ENCODE measurements around the gene LRRC8D. TPM values are rescaled to one million over a fixed set of nuclear protein-coding genes. Genes with fewer than 3 reads are reported as not detected.
A peak's percentile ranks its signal among the peaks of the same experiment; 100 is the strongest.

The LRRC8D gene
- total and polyA plus RNA-seq, 2 experiments from 2014 or later: 30.1 to 30.7 TPM

DNA sequence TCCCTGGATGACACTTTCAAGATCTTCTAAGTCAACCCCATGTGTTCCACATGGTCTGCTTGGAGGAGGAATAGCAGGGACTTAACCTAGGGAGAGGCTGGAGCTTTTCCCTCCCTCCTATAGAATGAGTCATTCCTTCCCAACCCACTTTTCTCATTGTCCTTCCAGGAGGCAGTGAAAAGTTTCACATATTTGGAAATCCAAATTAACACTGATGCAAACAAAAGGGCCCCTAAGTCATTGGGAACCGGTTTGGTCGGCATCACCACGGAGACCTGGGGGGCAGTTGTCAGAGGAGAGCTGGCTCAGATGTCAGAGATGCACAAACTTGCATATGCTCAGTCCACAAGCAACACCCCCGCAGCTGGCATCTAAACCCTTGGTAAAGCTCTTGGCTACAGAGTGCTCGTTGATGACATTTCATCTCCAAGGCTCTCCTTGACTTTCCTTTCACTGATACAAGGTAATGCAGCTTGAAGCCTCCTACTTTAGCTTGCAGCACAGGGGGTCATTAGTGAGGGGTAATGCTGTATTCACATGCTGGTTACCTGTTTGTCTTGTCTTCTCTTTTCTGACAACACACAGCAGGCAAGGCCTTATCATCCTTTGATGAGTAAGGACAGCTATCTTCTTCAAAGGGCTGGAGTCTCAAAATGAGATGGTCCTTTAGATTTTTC lies 12.3 kb upstream of the LRRC8D start:
- in situ Hi-C loops (cut with MboI): loop anchor here (5.0 kb wide), 1 partner anchor 179 kb away; no protein-coding TSS in a partner anchor
- peak overlapping the region; percentile 8; the same call in 1 of the 2 replicates for H3K27ac ChIP-seq
- DNase-seq: peak; percentile 76
- no peak for TF ChIP-seq EZH2 (IDR thresholded peaks at IDR 0.05; ENCODE audit: insufficient read depth, poor library complexity, severe bottlenecking)
- no peak for TF ChIP-seq EZH2phosphoT487 (IDR thresholded peaks at IDR 0.05; ENCODE audit: insufficient read depth, low read depth)
- H3K79me2 ChIP-seq (ENCODE audit: insufficient read depth): no peaks in the 10 kb centered on the region
- H3K9ac ChIP-seq: no peak overlapping the region
- no peaks in the 10 kb centered on the region for H3K9me3 ChIP-seq (ENCODE audit: low read depth)
- H3K4me3 ChIP-seq: no peak overlapping the region
- peak overlapping the region; percentile 47 for H3K4me2 ChIP-seq (ENCODE audit: unreplicated experiment)
- H4K20me1 ChIP-seq (ENCODE audit: insufficient read depth): no peaks in the 10 kb centered on the region
- no peaks in the 10 kb centered on the region for H3K9me2 ChIP-seq (ENCODE audit: insufficient read depth)
- 17 to 25% methylated on average over 5 of the region's 5 CpGs for WGBS, 2 experiments (ENCODE audit: low coverage in 1 of 2, low lambda C conversion rate in 2 of 2, missing lambda C conversion rate in 2 of 2)
- peaks cover 16% of the 10 kb centered on the region for H3F3A ChIP-seq (ENCODE audit: insufficient read depth)
- H3K4me1 ChIP-seq (ENCODE audit: insufficient read depth): peaks cover 41% of the 10 kb centered on the region
- no peak overlapping the region for H2AFZ ChIP-seq
- H3K27me3 ChIP-seq (replicated peaks; ENCODE audit: insufficient read depth): no peaks in the 10 kb centered on the region
- no peaks in the 10 kb centered on the region for H3K36me3 ChIP-seq (ENCODE audit: low read depth)

- Histone ChIP-seq H2AFZ (no peak overlapping the region), H3K9me3 (ENCODE audit: low read depth) (no peaks in the 10 kb centered on the region), H3K36me3 (ENCODE audit: low read depth) (no peaks in the 10 kb centered on the region), H4K20me1 (ENCODE audit: insufficient read depth) (no peaks in the 10 kb centered on the region), H3F3A (ENCODE audit: insufficient read depth) (peaks cover 16% of the 10 kb centered on the region), H3K4me1 (ENCODE audit: insufficient read depth) (peaks cover 41% of the 10 kb centered on the region), H3K4me2 (ENCODE audit: unreplicated experiment) (peak overlapping the region; percentile 47), H3K9ac (no peak overlapping the region), H3K27ac (peak overlapping the region; percentile 8; the same call in 1 of the 2 replicates), H3K4me3 (no peak overlapping the region), H3K9me2 (ENCODE audit: insufficient read depth) (no peaks in the 10 kb centered on the region), H3K79me2 (ENCODE audit: insufficient read depth) (no peaks in the 10 kb centered on the region), H3K27me3 (replicated peaks; ENCODE audit: insufficient read depth) (no peaks in the 10 kb centered on the region)
- TF ChIP-seq EZH2 (IDR thresholded peaks at IDR 0.05; ENCODE audit: insufficient read depth, poor library complexity, severe bottlenecking) (no peak), EZH2phosphoT487 (IDR thresholded peaks at IDR 0.05; ENCODE audit: insufficient read depth, low read depth) (no peak)
- DNase-seq: peak; percentile 68
- 58 to 61% methylated on average over 3 of the region's 3 CpGs for WGBS, 2 experiments (ENCODE audit: low coverage in 1 of 2, low lambda C conversion rate in 2 of 2, missing lambda C conversion rate in 2 of 2)
- in situ Hi-C loops (cut with MboI): loop anchor here (5.0 kb wide), 1 partner anchor 178 kb away; no protein-coding TSS in a partner anchor
Measured at GRCh38 chr1:89809556-89809955, 11.3 kb upstream of the LRRC8D start.

DNA sequence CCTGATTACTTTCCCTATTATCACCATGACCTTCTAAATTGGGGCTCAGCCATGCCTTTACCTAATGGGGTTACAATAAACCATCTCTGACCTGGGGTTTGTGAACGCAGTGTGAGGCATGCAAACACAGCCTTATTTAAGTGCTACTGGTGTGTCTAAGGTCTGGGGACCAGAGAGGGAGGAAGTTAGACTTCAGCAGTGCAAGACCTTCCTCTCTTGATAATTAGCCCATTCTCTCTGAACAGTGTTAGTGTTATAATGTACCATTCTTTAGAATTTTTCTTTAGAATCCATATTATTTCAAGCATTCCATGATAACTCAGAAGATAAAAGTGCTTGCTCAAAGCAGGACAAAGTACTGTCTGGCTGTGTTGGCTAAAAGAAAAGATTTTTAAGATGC lies 10.5 kb upstream of the LRRC8D start:
- DNase-seq: no peak
- Histone ChIP-seq H3K27ac (no peak overlapping the region), H3K4me3 (no peak overlapping the region), H3K36me3 (ENCODE audit: low read depth) (no peaks in the 10 kb centered on the region), H2AFZ (no peak overlapping the region), H3K9me2 (ENCODE audit: insufficient read depth) (no peaks in the 10 kb centered on the region), H4K20me1 (ENCODE audit: insufficient read depth) (no peaks in the 10 kb centered on the region), H3K4me1 (ENCODE audit: insufficient read depth) (peaks cover 41% of the 10 kb centered on the region), H3K79me2 (ENCODE audit: insufficient read depth) (no peaks in the 10 kb centered on the region), H3F3A (ENCODE audit: insufficient read depth) (peaks cover 16% of the 10 kb centered on the region), H3K9me3 (ENCODE audit: low read depth) (no peaks in the 10 kb centered on the region), H3K9ac (no peak overlapping the region), H3K27me3 (replicated peaks; ENCODE audit: insufficient read depth) (no peaks in the 10 kb centered on the region), H3K4me2 (ENCODE audit: unreplicated experiment) (peak overlapping the region; percentile 47)
- 63 to 80% methylated on average over 1 of the region's 1 CpG for WGBS, 2 experiments (ENCODE audit: low coverage in 1 of 2, low lambda C conversion rate in 2 of 2, missing lambda C conversion rate in 2 of 2)
- TF ChIP-seq EZH2phosphoT487 (IDR thresholded peaks at IDR 0.05; ENCODE audit: insufficient read depth, low read depth): no peak
- TF ChIP-seq EZH2 (IDR thresholded peaks at IDR 0.05; ENCODE audit: insufficient read depth, poor library complexity, severe bottlenecking): no peak
- in situ Hi-C loops (cut with MboI): no loop called here

DNA sequence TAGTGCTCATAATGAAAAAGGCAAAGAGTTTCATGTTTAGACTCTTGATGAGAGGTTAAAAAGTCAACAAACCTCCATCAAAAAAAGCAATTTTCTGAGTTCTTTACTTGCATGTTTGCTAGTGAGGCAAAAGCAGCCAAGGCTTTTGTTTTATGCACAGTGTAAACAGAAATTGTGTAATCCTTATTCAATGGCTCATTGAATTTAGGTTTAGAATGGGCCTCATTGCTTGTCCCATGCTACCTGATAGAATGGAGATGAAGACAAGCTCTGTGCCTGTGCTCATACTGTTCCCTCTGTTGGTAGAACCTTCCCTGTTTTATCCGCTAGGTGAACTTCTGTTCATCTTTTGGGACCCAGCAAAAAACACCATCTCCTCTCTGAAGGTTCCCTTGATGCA lies 10.0 kb upstream of the LRRC8D start:
- DNase-seq: peak; percentile 7
- TF ChIP-seq EZH2phosphoT487 (IDR thresholded peaks at IDR 0.05; ENCODE audit: insufficient read depth, low read depth) (no peak), EZH2 (IDR thresholded peaks at IDR 0.05; ENCODE audit: insufficient read depth, poor library complexity, severe bottlenecking) (no peak)
- no peak overlapping the region for H3K27ac ChIP-seq
- H3K9ac ChIP-seq: no peak overlapping the region
- no peaks in the 10 kb centered on the region for H3K9me2 ChIP-seq (ENCODE audit: insufficient read depth)
- no peak overlapping the region for H3K4me3 ChIP-seq
- H4K20me1 ChIP-seq (ENCODE audit: insufficient read depth): no peaks in the 10 kb centered on the region
- in situ Hi-C loops (cut with MboI): no loop called here
- H3K4me2 ChIP-seq (ENCODE audit: unreplicated experiment): no peak overlapping the region
- 86 to 100% methylated on average over 1 of the region's 1 CpG for WGBS, 2 experiments (ENCODE audit: low coverage in 1 of 2, low lambda C conversion rate in 2 of 2, missing lambda C conversion rate in 2 of 2)
- no peaks in the 10 kb centered on the region for H3K79me2 ChIP-seq (ENCODE audit: insufficient read depth)
- no peaks in the 10 kb centered on the region for H3K36me3 ChIP-seq (ENCODE audit: low read depth)
- no peaks in the 10 kb centered on the region for H3K27me3 ChIP-seq (replicated peaks; ENCODE audit: insufficient read depth)
- H3F3A ChIP-seq (ENCODE audit: insufficient read depth): peaks cover 16% of the 10 kb centered on the region
- no peak overlapping the region for H2AFZ ChIP-seq
- H3K9me3 ChIP-seq (ENCODE audit: low read depth): no peaks in the 10 kb centered on the region
- peaks cover 41% of the 10 kb centered on the region for H3K4me1 ChIP-seq (ENCODE audit: insufficient read depth)

Measured in GM23248 (cell line).